ENCODE results near the gene RGS3.

RGS3 gene

GRCh38 chr9:113511047-113511521 lies 47.6 kb downstream of the RGS3 start:
- no peaks in the 10 kb centered on the region for H3K27me3 ChIP-seq (ENCODE audit: low read depth, low read length)
- no peaks in the 10 kb centered on the region for H4K20me1 ChIP-seq (ENCODE audit: insufficient read depth, low read length)
- H2AFZ ChIP-seq (ENCODE audit: low read depth, low read length) = no peak overlapping the region
- peaks cover 9% of the 10 kb centered on the region for H3K4me1 ChIP-seq (ENCODE audit: low read length)
- no peaks in the 10 kb centered on the region for H3K79me2 ChIP-seq (ENCODE audit: low read length)
- H3K36me3 ChIP-seq (replicated peaks; ENCODE audit: low read depth, low read length) = no peaks in the 10 kb centered on the region
- no peak overlapping the region for H3K4me3 ChIP-seq (ENCODE audit: low read length)
- H3K9ac ChIP-seq (ENCODE audit: low read length) = no peak overlapping the region
- no peak overlapping the region for H3K4me2 ChIP-seq (ENCODE audit: low read length)
- TF ChIP-seq, protein P1, sequence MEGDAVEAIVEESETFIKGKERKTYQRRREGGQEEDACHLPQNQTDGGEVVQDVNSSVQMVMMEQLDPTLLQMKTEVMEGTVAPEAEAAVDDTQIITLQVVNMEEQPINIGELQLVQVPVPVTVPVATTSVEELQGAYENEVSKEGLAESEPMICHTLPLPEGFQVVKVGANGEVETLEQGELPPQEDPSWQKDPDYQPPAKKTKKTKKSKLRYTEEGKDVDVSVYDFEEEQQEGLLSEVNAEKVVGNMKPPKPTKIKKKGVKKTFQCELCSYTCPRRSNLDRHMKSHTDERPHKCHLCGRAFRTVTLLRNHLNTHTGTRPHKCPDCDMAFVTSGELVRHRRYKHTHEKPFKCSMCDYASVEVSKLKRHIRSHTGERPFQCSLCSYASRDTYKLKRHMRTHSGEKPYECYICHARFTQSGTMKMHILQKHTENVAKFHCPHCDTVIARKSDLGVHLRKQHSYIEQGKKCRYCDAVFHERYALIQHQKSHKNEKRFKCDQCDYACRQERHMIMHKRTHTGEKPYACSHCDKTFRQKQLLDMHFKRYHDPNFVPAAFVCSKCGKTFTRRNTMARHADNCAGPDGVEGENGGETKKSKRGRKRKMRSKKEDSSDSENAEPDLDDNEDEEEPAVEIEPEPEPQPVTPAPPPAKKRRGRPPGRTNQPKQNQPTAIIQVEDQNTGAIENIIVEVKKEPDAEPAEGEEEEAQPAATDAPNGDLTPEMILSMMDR (IDR thresholded peaks at IDR 0.05; ENCODE audit: low read depth, low read length) = no peak
- no peak for TF ChIP-seq EZH2phosphoT487 (IDR thresholded peaks at IDR 0.05; ENCODE audit: low read depth)
- H3K9me3 ChIP-seq (ENCODE audit: insufficient read depth, low read length) = no peaks in the 10 kb centered on the region
- no peak overlapping the region for H3K27ac ChIP-seq (ENCODE audit: low read length)

GRCh38 chr9:113511856-113512761 lies 48.6 kb downstream of the RGS3 start:
- peak overlapping the region; percentile 38 for H3K4me2 ChIP-seq (ENCODE audit: low read length)
- H3K79me2 ChIP-seq (ENCODE audit: low read length) = no peaks in the 10 kb centered on the region
- H3K4me1 ChIP-seq (ENCODE audit: low read length) = peaks cover 13% of the 10 kb centered on the region
- peak overlapping the region; percentile 78 for H2AFZ ChIP-seq (ENCODE audit: low read depth, low read length)
- no peak overlapping the region; the same call in 1 of the 2 replicates for H3K9ac ChIP-seq (ENCODE audit: low read length)
- H4K20me1 ChIP-seq (ENCODE audit: insufficient read depth, low read length) = no peaks in the 10 kb centered on the region
- no peak overlapping the region for H3K27ac ChIP-seq (ENCODE audit: low read length)
- TF ChIP-seq EZH2phosphoT487 (IDR thresholded peaks at IDR 0.05; ENCODE audit: low read depth) = no peak
- TF ChIP-seq, protein P1 (IDR thresholded peaks at IDR 0.05; ENCODE audit: low read depth, low read length) = no peak
- no peaks in the 10 kb centered on the region for H3K36me3 ChIP-seq (replicated peaks; ENCODE audit: low read depth, low read length)
- H3K9me3 ChIP-seq (ENCODE audit: insufficient read depth, low read length) = no peaks in the 10 kb centered on the region
- H3K27me3 ChIP-seq (ENCODE audit: low read depth, low read length) = no peaks in the 10 kb centered on the region
- H3K4me3 ChIP-seq (ENCODE audit: low read length) = no peak overlapping the region

DNA sequence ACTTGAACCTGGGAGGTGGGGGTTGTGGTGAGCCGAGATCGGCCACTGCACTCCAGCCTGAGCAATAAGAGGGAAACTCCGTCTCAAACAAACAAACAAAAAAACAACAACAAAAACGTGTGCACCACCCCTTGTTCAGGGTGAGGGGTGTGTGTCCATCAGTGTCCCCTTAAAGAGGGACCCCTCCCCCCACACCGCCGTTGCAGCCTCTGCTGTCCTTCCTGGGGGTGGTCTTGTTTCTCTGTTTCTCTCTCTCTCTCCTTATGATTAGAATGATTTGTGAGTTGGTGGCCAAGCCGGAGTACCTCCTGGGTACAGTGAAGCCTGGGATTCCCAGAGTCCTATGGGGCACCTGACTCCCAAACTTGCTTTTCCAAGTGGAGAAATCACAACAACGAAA lies 49.6 kb downstream of the RGS3 start:
- Histone ChIP-seq H3K27ac (ENCODE audit: low read length) (no peak overlapping the region), H3K4me3 (ENCODE audit: low read length) (no peak overlapping the region), H3K9ac (ENCODE audit: low read length) (no peak overlapping the region), H3K4me1 (ENCODE audit: low read length) (peaks cover 17% of the 10 kb centered on the region), H3K27me3 (ENCODE audit: low read depth, low read length) (no peaks in the 10 kb centered on the region), H4K20me1 (ENCODE audit: insufficient read depth, low read length) (no peaks in the 10 kb centered on the region), H2AFZ (ENCODE audit: low read depth, low read length) (no peak overlapping the region), H3K36me3 (replicated peaks; ENCODE audit: low read depth, low read length) (no peaks in the 10 kb centered on the region), H3K79me2 (ENCODE audit: low read length) (no peaks in the 10 kb centered on the region), H3K4me2 (ENCODE audit: low read length) (no peak overlapping the region), H3K9me3 (ENCODE audit: insufficient read depth, low read length) (no peaks in the 10 kb centered on the region)
- TF ChIP-seq, protein P1 (IDR thresholded peaks at IDR 0.05; ENCODE audit: low read depth, low read length) = no peak
- no peak for TF ChIP-seq EZH2phosphoT487 (IDR thresholded peaks at IDR 0.05; ENCODE audit: low read depth)

GRCh38 chr9:113513536-113513935 lies 50.0 kb downstream of the RGS3 start:
- Histone ChIP-seq H3K79me2 (ENCODE audit: low read length) (no peaks in the 10 kb centered on the region), H3K9ac (ENCODE audit: low read length) (no peak overlapping the region), H3K27ac (ENCODE audit: low read length) (no peak overlapping the region), H4K20me1 (ENCODE audit: insufficient read depth, low read length) (no peaks in the 10 kb centered on the region), H2AFZ (ENCODE audit: low read depth, low read length) (no peak overlapping the region), H3K4me2 (ENCODE audit: low read length) (no peak overlapping the region), H3K9me3 (ENCODE audit: insufficient read depth, low read length) (no peaks in the 10 kb centered on the region), H3K36me3 (replicated peaks; ENCODE audit: low read depth, low read length) (no peaks in the 10 kb centered on the region), H3K27me3 (ENCODE audit: low read depth, low read length) (no peaks in the 10 kb centered on the region), H3K4me1 (ENCODE audit: low read length) (peaks cover 17% of the 10 kb centered on the region), H3K4me3 (ENCODE audit: low read length) (no peak overlapping the region)
- TF ChIP-seq, protein P1 (IDR thresholded peaks at IDR 0.05; ENCODE audit: low read depth, low read length) = no peak
- no peak for TF ChIP-seq EZH2phosphoT487 (IDR thresholded peaks at IDR 0.05; ENCODE audit: low read depth)

Measured in OCI-LY3 (cell line).